PC-3 (cell line): Measurements from ENCODE around the gene ARMC3. TPM values are rescaled to one million over a fixed set of nuclear protein-coding genes. Genes with fewer than 3 reads are reported as not detected.

Experiments used
- ATAC-seq: fragments of 200-7000 bp; cut with Tn5 transposase; 2 replicates; pipeline ENCODE4 v1.9.1; 2020; ENCODE audit warnings: mild to moderate bottlenecking, moderate library complexity
- BruUV-seq: library from RNA; stranded (reverse); fragments of 400-500 nt; replicated peaks from 2 replicates; lab custom pipeline; 2021; lab: Mats Ljungman, UMichigan
- CTCF ChIA-PET: fragments of 300-600 bp; sonication (Branson Sonifier 250); formaldehyde crosslinking; loops from one replicate; lab custom pipeline; 2022; ENCODE audit warnings: antibody characterized with exemption; lab: Charles Lee
- POLR2A ChIA-PET: fragments of 300-600 bp; sonication (Branson Sonifier 250); formaldehyde crosslinking; loops from one replicate; lab custom pipeline; 2022; ENCODE audit warnings: antibody characterized with exemption; ENCODE audit not compliant: unreplicated experiment; lab: Charles Lee
- DNase-seq: peaks from one replicate; pipeline ENCODE4 v3.0.0-alpha.2; 2015
- H2AFZ ChIP-seq: fragments of 300-600 bp; sonication (generic); 2 replicates; pipeline ENCODE4 v1.6.0; 2016; ENCODE audit warnings: antibody characterized with exemption, low read length
- H3F3A ChIP-seq: fragments of 300-600 bp; sonication (generic); one replicate; pipeline ENCODE4 v1.6.0; 2017; ENCODE audit warnings: antibody characterized with exemption, low read length, control low read depth, mild to moderate bottlenecking; ENCODE audit not compliant: unreplicated experiment
- H3K27ac ChIP-seq: fragments of 300-600 bp; sonication (generic); 2 replicates; pipeline ENCODE4 v1.5.1; 2016; ENCODE audit warnings: mild to moderate bottlenecking, low read length
- H3K27me3 ChIP-seq: fragments of 300-600 bp; sonication (generic); 2 replicates; pipeline ENCODE4 v1.6.1; 2016; ENCODE audit warnings: low read length, mixed read lengths
- H3K36me3 ChIP-seq: fragments of 300-600 bp; sonication (generic); 2 replicates; pipeline ENCODE4 v1.6.1; 2016; ENCODE audit warnings: low read depth, mixed run types, low read length, mixed read lengths
- H3K4me1 ChIP-seq: fragments of 300-600 bp; sonication (generic); 2 replicates; pipeline ENCODE4 v1.5.1; 2016; ENCODE audit warnings: low read length; ENCODE audit not compliant: insufficient read depth
- H3K4me2 ChIP-seq: fragments of 300-600 bp; sonication (generic); 2 replicates; pipeline ENCODE4 v1.6.0; 2016; ENCODE audit warnings: low read length
- H3K4me3 ChIP-seq: fragments of 300-600 bp; sonication (generic); 2 replicates; pipeline ENCODE4 v1.5.1; 2016; ENCODE audit warnings: mild to moderate bottlenecking, low read length, mixed read lengths
- H3K79me2 ChIP-seq: fragments of 300-600 bp; sonication (generic); 2 replicates; pipeline ENCODE4 v1.6.1; 2017; ENCODE audit warnings: low read length, mixed read lengths
- H3K9ac ChIP-seq: fragments of 300-600 bp; sonication (generic); 2 replicates; pipeline ENCODE4 v1.6.0; 2016; ENCODE audit warnings: mild to moderate bottlenecking, low read length
- H3K9me2 ChIP-seq: fragments of 300-600 bp; sonication (generic); replicated peaks from 2 replicates; pipeline ENCODE4 v1.6.1; 2016; ENCODE audit warnings: mixed run types, low read length, mixed read lengths
- H3K9me3 ChIP-seq: fragments of 300-600 bp; sonication (generic); 2 replicates; pipeline ENCODE4 v1.6.1; 2016; ENCODE audit warnings: low read length, mixed read lengths
- H4K20me1 ChIP-seq: fragments of 300-600 bp; sonication (generic); 2 replicates; pipeline ENCODE4 v1.6.1; 2016; ENCODE audit warnings: low read length, mixed read lengths
- CTCF ChIP-seq: fragments of 300-600 bp; sonication (generic); conservative IDR thresholded peaks from 2 replicates; pipeline ENCODE4 v1.5.1; 2017; ENCODE audit warnings: antibody characterized with exemption, low read depth, mild to moderate bottlenecking, low read length
- EZH2 ChIP-seq: fragments of 300-600 bp; sonication (generic); IDR thresholded peaks from one replicate; pipeline ENCODE4 v1.6.1; 2017; ENCODE audit warnings: antibody characterized with exemption, mild to moderate bottlenecking, low read length; ENCODE audit not compliant: unreplicated experiment
- EZH2phosphoT487 ChIP-seq: fragments of 300-600 bp; sonication (generic); IDR thresholded peaks from 2 replicates; pipeline ENCODE4 v1.6.1; 2018; ENCODE audit warnings: mild to moderate bottlenecking, antibody characterized with exemption, low read length, borderline replicate concordance
- intact Hi-C: fragments of 100-400 bp; cut with micrococcal nuclease; formaldehyde crosslinking; loops from 2 replicates; pipeline ENCODE4 v1.9.0; 2023
- total RNA-seq: library from RNA; depleted of rRNA; stranded (reverse); fragments of >200 nt; gene quantifications from 2 replicates; pipeline ENCODE4 v1.2.3, GENCODE V29; 2014

ARMC3 gene
- total RNA-seq, 1 experiment from 2014 or later: 0.18 TPM

DNA sequence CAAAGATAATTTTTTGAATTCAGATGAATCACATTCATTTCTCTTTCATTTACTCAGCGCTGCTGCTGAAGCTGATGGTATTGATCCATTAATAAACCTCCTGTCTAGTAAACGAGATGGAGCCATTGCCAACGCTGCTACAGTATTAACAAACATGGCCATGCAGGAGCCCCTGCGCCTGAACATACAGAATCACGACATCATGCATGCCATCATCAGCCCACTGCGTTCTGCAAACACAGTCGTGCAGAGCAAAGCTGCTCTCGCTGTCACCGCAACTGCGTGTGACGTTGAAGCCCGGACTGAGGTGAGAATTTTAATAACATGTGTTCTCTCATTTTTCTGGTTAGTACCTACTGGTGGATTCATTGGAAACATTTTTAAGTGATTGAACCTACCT is 70.2 kb downstream of the ARMC3 start:
- no peak for TF ChIP-seq EZH2
- no peak for TF ChIP-seq CTCF
- no peak for TF ChIP-seq EZH2phosphoT487
- ATAC-seq: no peak
- intact Hi-C loops: no loop called here
- CTCF ChIA-PET: no interaction called here
- DNase-seq: no peak
- no peaks in the 10 kb centered on the region for H4K20me1 ChIP-seq
- H3F3A ChIP-seq: no peaks in the 10 kb centered on the region
- H3K9ac ChIP-seq: no peak overlapping the region
- no peaks in the 10 kb centered on the region for H3K4me1 ChIP-seq
- POLR2A ChIA-PET: no interaction called here
- BruUV-seq: no TSS peak
- H2AFZ ChIP-seq: no peak overlapping the region
- no peaks in the 10 kb centered on the region for H3K9me2 ChIP-seq
- H3K36me3 ChIP-seq: no peaks in the 10 kb centered on the region
- no peaks in the 10 kb centered on the region for H3K79me2 ChIP-seq
- no peak overlapping the region for H3K27ac ChIP-seq
- H3K9me3 ChIP-seq: no peaks in the 10 kb centered on the region
- no peak overlapping the region for H3K4me3 ChIP-seq
- H3K27me3 ChIP-seq: peaks cover 7% of the 10 kb centered on the region
- H3K4me2 ChIP-seq: no peak overlapping the region

DNA sequence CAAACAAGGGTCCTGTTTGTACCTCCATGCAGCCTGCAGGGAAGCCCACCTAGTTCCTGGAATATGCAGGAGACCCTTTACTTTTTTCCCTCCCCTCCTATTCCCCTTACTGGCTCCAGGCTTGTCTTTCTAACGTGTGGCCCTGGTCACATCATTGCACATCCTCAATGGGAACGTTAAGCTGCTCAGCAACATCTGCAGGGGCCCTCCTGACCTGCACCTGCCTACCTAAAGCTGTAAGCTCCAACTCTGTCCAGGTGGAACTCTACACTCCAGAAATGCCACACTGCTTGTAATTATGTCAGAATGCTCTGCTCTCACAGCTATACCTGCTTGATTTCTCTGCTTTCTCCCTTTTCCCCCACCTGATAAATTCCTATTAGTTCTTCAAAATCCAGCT is 72.1 kb downstream of the ARMC3 start:
- CTCF ChIA-PET: no interaction called here

More for the DNA sequence above, 72.1 kb downstream of the ARMC3 start:
- Histone ChIP-seq H3K4me2 (no peak overlapping the region), H4K20me1 (no peaks in the 10 kb centered on the region), H3K79me2 (no peaks in the 10 kb centered on the region), H3K27ac (no peak overlapping the region), H3F3A (no peaks in the 10 kb centered on the region), H3K9me2 (no peaks in the 10 kb centered on the region), H3K4me1 (no peaks in the 10 kb centered on the region), H3K9me3 (no peaks in the 10 kb centered on the region), H3K4me3 (no peak overlapping the region), H3K9ac (no peak overlapping the region), H3K27me3 (peaks cover 12% of the 10 kb centered on the region), H3K36me3 (no peaks in the 10 kb centered on the region), H2AFZ (no peak overlapping the region)
- POLR2A ChIA-PET: no interaction called here
- no peak for ATAC-seq
- TF ChIP-seq EZH2 (no peak), EZH2phosphoT487 (no peak), CTCF (no peak)
- DNase-seq: no peak
- no TSS peak for BruUV-seq
- intact Hi-C loops: no loop called here
